ENCODE results near the gene KRTAP5-10.
"Not testable (repeated sequence)": the region's sequence is repeated elsewhere in the genome, so short reads cannot be mapped to it uniquely, and the experiment has no call there.

KRTAP5-10 gene

GRCh38 chr11:71613931-71614330, 48.6 kb downstream of the KRTAP5-10 start:
- not testable (repeated sequence) for DNase-seq

- not testable (repeated sequence) for DNase-seq
Observed at GRCh38 chr11:71614366-71614917, 49.1 kb downstream of the KRTAP5-10 start.

- not testable (repeated sequence) for DNase-seq
Observed at GRCh38 chr11:71615003-71615402, 49.6 kb downstream of the KRTAP5-10 start.

Measured in bone marrow (tissue), 2 donors.